ENCODE results near the gene ZSCAN5B. TPM values are rescaled to one million over a fixed set of nuclear protein-coding genes. Genes with fewer than 3 reads are reported as not detected.
A peak's percentile ranks its signal among the peaks of the same experiment; 100 is the strongest.
"Not testable (repeated sequence)": the region's sequence is repeated elsewhere in the genome, so short reads cannot be mapped to it uniquely, and the experiment has no call there.

Gene ZSCAN5B
- total RNA-seq, 1 donor from 2014 or later = not detected

DNA sequence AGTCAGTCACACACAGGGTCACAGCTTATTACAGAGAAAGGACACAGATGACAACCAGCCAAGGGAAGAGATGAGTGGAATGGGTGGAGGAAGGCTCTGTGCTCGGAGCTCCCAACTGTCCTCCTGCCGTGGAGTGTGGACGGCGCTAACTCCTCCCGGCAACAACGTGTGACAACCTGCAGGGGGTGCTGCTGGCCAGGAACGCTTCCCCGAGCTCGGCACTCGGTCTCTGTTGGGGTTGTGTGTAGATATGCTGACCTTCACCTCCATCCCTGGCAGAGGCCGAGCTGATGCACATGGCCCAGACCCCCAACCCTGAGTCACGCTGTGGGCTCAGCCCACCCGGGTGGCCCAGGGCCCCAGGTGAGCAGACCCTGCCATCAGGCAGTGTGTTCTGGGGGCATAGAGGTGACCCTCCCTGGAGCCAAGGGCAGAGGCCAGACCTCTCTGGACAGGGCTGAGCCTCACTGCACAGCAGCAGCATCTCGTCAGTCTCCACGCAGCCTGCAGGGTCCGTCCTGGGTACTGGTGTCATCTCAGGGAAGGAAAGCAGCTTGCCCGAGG lies 42.4 kb downstream of the ZSCAN5B start:
- H3K27me3 Mint-ChIP-seq (ENCODE audit: low read depth) = no peaks in the 10 kb centered on the region
- DNase-seq (ENCODE audit: low spot score) = no peak
- TF ChIP-seq, protein P1, sequence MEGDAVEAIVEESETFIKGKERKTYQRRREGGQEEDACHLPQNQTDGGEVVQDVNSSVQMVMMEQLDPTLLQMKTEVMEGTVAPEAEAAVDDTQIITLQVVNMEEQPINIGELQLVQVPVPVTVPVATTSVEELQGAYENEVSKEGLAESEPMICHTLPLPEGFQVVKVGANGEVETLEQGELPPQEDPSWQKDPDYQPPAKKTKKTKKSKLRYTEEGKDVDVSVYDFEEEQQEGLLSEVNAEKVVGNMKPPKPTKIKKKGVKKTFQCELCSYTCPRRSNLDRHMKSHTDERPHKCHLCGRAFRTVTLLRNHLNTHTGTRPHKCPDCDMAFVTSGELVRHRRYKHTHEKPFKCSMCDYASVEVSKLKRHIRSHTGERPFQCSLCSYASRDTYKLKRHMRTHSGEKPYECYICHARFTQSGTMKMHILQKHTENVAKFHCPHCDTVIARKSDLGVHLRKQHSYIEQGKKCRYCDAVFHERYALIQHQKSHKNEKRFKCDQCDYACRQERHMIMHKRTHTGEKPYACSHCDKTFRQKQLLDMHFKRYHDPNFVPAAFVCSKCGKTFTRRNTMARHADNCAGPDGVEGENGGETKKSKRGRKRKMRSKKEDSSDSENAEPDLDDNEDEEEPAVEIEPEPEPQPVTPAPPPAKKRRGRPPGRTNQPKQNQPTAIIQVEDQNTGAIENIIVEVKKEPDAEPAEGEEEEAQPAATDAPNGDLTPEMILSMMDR (IDR thresholded peaks at IDR 0.05) = peak; percentile 53
- H3K4me1 Mint-ChIP-seq (ENCODE audit: low read depth) = peaks cover 9% of the 10 kb centered on the region
- peaks cover 18% of the 10 kb centered on the region for H3K36me3 Mint-ChIP-seq (ENCODE audit: low read depth)
- H3K4me3 Mint-ChIP-seq (ENCODE audit: unreplicated experiment) = no peak overlapping the region
- H3K27ac Mint-ChIP-seq (ENCODE audit: unreplicated experiment) = no peak overlapping the region
- H3K9me3 Mint-ChIP-seq (ENCODE audit: low read depth) = no peaks in the 10 kb centered on the region

DNA sequence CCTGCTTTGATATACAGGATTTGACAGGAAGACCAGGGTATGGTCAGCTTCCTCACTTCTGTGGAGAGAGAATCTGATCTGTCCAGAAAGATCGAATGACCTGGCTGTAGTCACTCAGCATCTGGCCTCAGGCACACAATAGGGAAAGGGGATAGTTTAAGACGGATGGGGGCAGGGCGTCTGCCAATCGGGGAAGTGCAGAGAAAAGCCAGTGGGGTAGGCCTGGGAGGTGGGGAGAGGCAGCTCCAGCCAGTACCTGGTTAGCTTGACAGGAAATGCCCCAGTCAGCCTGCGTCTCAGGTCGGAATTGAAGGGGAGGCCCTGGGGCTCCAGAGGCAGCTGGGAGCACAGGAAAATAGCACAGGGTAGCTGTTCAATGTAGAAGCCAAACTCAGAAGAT lies 44.1 kb downstream of the ZSCAN5B start:
- TF ChIP-seq, protein P1 (IDR thresholded peaks at IDR 0.05) = no peak
- DNase-seq (ENCODE audit: low spot score) = no peak
- H3K4me1 Mint-ChIP-seq (ENCODE audit: low read depth) = peaks cover 9% of the 10 kb centered on the region
- H3K27ac Mint-ChIP-seq (ENCODE audit: unreplicated experiment) = peak overlapping the region; percentile 60
- no peaks in the 10 kb centered on the region for H3K27me3 Mint-ChIP-seq (ENCODE audit: low read depth)
- peaks cover 16% of the 10 kb centered on the region for H3K36me3 Mint-ChIP-seq (ENCODE audit: low read depth)
- H3K9me3 Mint-ChIP-seq (ENCODE audit: low read depth) = no peaks in the 10 kb centered on the region
- H3K4me3 Mint-ChIP-seq (ENCODE audit: unreplicated experiment) = no peak overlapping the region

DNA sequence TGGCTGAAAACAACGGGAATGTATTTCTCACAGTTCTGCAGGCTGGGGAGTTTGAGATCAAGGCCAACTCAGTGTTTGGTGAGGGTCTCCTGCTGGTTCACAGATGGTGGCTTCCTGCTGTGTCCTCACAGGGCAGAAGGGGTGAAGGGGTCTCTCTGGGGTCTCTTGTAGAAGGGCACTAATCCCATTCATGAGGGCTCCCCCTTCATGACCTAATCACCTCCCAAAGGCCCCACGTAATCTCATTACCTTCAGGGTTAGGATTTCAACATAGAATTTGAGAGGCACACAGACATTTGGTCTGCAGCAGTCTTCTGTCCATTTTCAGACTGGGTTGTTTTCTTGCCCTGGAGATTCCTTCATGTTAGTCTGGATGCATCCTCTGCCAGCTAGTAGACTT lies 44.9 kb downstream of the ZSCAN5B start:
- DNase-seq (ENCODE audit: low spot score) = no peak
- H3K4me1 Mint-ChIP-seq (ENCODE audit: low read depth) = peaks cover 9% of the 10 kb centered on the region
- H3K27ac Mint-ChIP-seq (ENCODE audit: unreplicated experiment) = no peak overlapping the region
- no peaks in the 10 kb centered on the region for H3K9me3 Mint-ChIP-seq (ENCODE audit: low read depth)
- TF ChIP-seq, protein P1 (IDR thresholded peaks at IDR 0.05) = no peak
- H3K4me3 Mint-ChIP-seq (ENCODE audit: unreplicated experiment) = no peak overlapping the region
- peaks cover 19% of the 10 kb centered on the region for H3K36me3 Mint-ChIP-seq (ENCODE audit: low read depth)
- H3K27me3 Mint-ChIP-seq (ENCODE audit: low read depth) = no peaks in the 10 kb centered on the region

DNA sequence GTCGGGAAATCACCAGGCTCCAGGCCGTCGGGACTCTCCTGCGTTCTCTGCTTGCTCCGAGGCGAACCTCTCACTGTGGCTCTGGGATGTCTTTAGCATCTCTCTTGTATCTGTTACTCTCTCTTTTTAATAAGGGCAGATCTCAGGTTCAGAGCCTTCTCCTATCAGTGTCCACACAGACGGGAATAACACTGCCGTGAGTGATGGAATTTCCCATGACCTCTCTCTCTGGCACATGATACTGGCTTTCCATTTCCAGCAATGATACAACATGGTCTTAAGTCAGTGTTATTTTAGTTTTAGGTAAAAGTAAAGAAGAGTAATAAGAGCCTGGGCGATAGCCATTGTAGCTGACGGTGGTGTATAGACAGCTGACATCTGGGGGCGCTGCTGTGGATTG lies 47.2 kb downstream of the ZSCAN5B start:
- Mint-ChIP-seq H3K4me3 (ENCODE audit: unreplicated experiment) (no peak overlapping the region), H3K27ac (ENCODE audit: unreplicated experiment) (peak overlapping the region; percentile 14), H3K27me3 (ENCODE audit: low read depth) (no peaks in the 10 kb centered on the region), H3K9me3 (ENCODE audit: low read depth) (no peaks in the 10 kb centered on the region), H3K36me3 (ENCODE audit: low read depth) (peaks cover 14% of the 10 kb centered on the region), H3K4me1 (ENCODE audit: low read depth) (peaks cover 9% of the 10 kb centered on the region)
- TF ChIP-seq, protein P1 (IDR thresholded peaks at IDR 0.05) = no peak
- no peak for DNase-seq (ENCODE audit: low spot score)

DNA sequence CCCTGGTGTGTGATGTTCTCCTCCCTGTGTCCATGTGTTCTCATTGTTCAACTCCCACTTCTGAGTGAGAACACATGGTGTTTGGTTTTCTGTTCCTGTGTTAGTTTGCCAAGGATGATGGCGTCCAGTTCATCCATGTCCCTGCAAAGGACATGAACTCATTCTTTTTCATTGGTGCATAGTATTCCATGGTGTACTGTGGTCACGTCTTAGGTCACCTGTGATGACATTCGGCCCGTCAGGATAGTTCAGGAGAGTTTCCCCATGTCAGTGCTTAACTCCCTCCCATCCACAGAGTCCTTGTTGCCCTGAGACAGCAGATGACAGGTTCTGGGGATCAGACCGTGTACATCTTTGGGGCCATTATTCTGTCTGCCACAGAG lies 47.9 kb downstream of the ZSCAN5B start:
- TF ChIP-seq, protein P1 (IDR thresholded peaks at IDR 0.05) = no peak
- Mint-ChIP-seq H3K36me3 (ENCODE audit: low read depth) (peaks cover 12% of the 10 kb centered on the region), H3K27ac (ENCODE audit: unreplicated experiment) (no peak overlapping the region), H3K4me3 (ENCODE audit: unreplicated experiment) (no peak overlapping the region), H3K4me1 (ENCODE audit: low read depth) (peaks cover 9% of the 10 kb centered on the region), H3K9me3 (ENCODE audit: low read depth) (no peaks in the 10 kb centered on the region), H3K27me3 (ENCODE audit: low read depth) (no peaks in the 10 kb centered on the region)
- DNase-seq (ENCODE audit: low spot score) = no peak

DNA sequence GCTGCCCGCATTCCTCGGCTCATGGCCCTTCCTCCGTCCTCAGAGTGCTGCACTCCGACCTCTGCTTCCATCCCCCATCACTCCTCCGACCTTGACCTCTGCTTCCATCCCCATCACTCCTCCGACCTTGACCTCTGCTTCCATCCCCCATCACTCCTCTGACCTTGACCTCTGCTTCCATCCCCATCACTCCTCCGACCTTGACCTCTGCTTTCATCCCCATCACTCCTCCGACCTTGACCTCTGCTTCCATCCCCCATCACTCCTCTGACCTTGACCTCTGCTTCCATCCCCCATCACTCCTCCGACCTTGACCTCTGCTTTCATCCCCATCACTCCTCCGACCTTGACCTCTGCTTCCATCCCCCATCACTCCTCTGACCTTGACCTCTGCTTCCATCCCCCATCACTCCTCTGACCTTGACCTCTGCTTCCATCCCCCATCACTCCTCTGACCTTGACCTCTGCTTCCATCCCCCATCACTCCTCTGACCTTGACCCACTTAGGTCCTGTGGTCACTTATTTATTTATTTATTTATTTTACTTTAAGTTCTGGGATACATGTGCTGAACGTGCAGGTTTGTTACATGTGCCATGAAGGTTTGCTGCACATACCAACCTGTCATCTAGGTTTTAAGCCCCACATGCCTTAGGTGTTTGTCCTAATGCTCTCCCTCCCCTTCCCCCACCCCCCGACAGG lies 48.5 kb downstream of the ZSCAN5B start:
- not testable (repeated sequence) for H3K9me3 Mint-ChIP-seq (ENCODE audit: low read depth); H3K27me3 Mint-ChIP-seq (ENCODE audit: low read depth); H3K27ac Mint-ChIP-seq (ENCODE audit: unreplicated experiment); H3K4me3 Mint-ChIP-seq (ENCODE audit: unreplicated experiment); DNase-seq (ENCODE audit: low spot score); H3K4me1 Mint-ChIP-seq (ENCODE audit: low read depth)
- H3K36me3 Mint-ChIP-seq (ENCODE audit: low read depth) = peaks cover 12% of the 10 kb centered on the region

All from chondrocyte (in vitro differentiated cells).